NT2/D1 (cell line): ENCODE data around the gene HDHD3.

Experiments
- DNase-seq: peaks from one replicate; pipeline ENCODE4 v3.0.0-alpha.2; 2011; ENCODE audit warnings: low read depth, low spot score
- H3K27me3 ChIP-seq: 2 replicates; pipeline ENCODE4 v1.6.0; 2011; ENCODE audit warnings: mild to moderate bottlenecking; ENCODE audit not compliant: insufficient read length, insufficient read depth
- H3K36me3 ChIP-seq: 2 replicates; pipeline ENCODE4 v1.6.1; 2011; ENCODE audit warnings: mild to moderate bottlenecking, low read length, mixed read lengths; ENCODE audit not compliant: insufficient read depth, insufficient read length
- H3K4me1 ChIP-seq: 2 replicates; pipeline ENCODE4 v1.5.1; 2011; ENCODE audit not compliant: insufficient read depth, insufficient read length
- H3K4me3 ChIP-seq: 2 replicates; pipeline ENCODE4 v1.5.1; 2011; ENCODE audit warnings: low read depth; ENCODE audit not compliant: insufficient read length
- H3K9ac ChIP-seq: 2 replicates; pipeline ENCODE4 v1.6.0; 2011; ENCODE audit warnings: low read depth; ENCODE audit not compliant: insufficient read length
- H3K9me3 ChIP-seq: 2 replicates; pipeline ENCODE4 v1.5.1; 2011; ENCODE audit warnings: mild to moderate bottlenecking, low read length; ENCODE audit not compliant: insufficient read depth
- SUZ12 ChIP-seq: IDR thresholded peaks from 2 replicates; pipeline ENCODE4 v1.6.1; 2011; ENCODE audit not compliant: insufficient read length, insufficient read depth; ENCODE audit errors: extremely low read depth
- YY1 ChIP-seq: IDR thresholded peaks from 2 replicates; pipeline ENCODE4 v1.6.1; 2011; ENCODE audit not compliant: insufficient read length, insufficient read depth
- ZNF274 ChIP-seq: IDR thresholded peaks from 2 replicates; pipeline ENCODE4 v1.6.1; 2011; ENCODE audit warnings: mild to moderate bottlenecking, low read depth, low read length

Gene HDHD3

DNA sequence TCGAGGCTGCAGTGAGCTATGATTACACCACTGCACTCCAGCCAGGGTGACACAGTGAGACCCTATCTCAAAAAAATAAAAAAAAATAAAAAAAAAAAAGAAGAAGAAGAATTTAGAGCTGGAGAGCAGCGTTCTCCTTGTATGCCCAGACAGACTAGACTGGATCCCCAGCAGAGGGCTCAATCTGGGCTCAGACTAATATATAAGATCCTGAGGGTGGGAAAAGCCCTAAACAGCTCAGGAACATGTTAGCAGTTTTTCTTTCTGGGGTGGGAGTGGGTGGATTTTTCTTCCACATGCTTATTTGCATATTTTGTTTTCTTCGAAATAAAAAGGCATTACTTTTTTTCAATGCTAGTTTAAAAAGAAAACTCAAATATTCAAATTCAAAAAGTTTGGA, 28.3 kb downstream of the HDHD3 start:
- H3K9ac ChIP-seq: no peak overlapping the region
- no peaks in the 10 kb centered on the region for H3K9me3 ChIP-seq
- no peaks in the 10 kb centered on the region for H3K36me3 ChIP-seq
- TF ChIP-seq SUZ12 (no peak), YY1 (no peak), ZNF274 (no peak)
- DNase-seq: no peak
- H3K4me3 ChIP-seq: no peak overlapping the region
- H3K27me3 ChIP-seq: peaks cover 44% of the 10 kb centered on the region
- peaks cover 8% of the 10 kb centered on the region for H3K4me1 ChIP-seq

DNA sequence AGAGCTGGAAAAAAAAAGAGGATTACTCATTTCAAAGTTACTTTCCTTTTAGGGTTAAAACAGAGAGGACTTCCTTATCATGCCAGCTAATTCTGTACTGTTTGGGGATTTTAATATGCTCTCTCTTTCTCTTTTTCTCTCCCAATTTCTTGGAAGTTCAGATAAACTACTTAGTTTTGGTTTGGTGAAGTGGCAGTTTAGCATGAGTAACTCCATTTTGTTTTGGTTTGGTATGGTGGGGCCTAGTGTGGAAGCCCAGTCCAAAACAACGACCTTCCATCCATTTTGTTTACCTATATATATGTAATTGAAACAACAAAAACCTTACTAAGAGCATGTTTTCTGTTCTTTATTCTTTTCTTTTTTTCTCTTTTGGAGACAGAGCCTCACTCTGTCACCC, 31.1 kb downstream of the HDHD3 start:
- TF ChIP-seq YY1: no peak
- no peak for TF ChIP-seq ZNF274
- no peak for TF ChIP-seq SUZ12
- H3K4me1 ChIP-seq: peaks cover 5% of the 10 kb centered on the region
- peaks cover 42% of the 10 kb centered on the region for H3K27me3 ChIP-seq
- H3K9me3 ChIP-seq: no peaks in the 10 kb centered on the region
- H3K4me3 ChIP-seq: no peak overlapping the region
- H3K9ac ChIP-seq: no peak overlapping the region
- H3K36me3 ChIP-seq: no peaks in the 10 kb centered on the region
- DNase-seq: no peak

DNA sequence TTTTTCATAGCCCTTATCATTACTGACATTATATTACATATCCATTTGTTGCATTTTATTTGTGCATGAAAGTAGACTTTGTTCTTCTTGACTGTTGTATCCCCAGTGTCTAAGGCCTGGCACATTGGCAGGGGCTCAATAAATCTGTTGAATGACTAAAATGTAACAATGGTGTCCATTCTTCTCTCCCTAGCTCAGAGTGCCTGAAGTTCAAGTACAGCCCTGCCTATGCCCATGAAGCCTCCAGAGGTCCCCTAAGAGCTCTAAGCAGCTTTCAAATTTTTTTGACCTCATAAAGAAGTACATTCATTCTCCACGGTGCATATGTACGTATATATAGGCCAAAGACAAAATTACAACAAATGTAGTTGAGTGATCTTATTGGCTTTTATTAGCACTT, 31.6 kb downstream of the HDHD3 start:
- Histone ChIP-seq H3K4me1 (peaks cover 3% of the 10 kb centered on the region), H3K27me3 (peaks cover 42% of the 10 kb centered on the region), H3K36me3 (no peaks in the 10 kb centered on the region), H3K4me3 (no peak overlapping the region), H3K9me3 (no peaks in the 10 kb centered on the region), H3K9ac (no peak overlapping the region)
- no peak for TF ChIP-seq SUZ12
- no peak for TF ChIP-seq ZNF274
- TF ChIP-seq YY1: no peak
- no peak for DNase-seq

DNA sequence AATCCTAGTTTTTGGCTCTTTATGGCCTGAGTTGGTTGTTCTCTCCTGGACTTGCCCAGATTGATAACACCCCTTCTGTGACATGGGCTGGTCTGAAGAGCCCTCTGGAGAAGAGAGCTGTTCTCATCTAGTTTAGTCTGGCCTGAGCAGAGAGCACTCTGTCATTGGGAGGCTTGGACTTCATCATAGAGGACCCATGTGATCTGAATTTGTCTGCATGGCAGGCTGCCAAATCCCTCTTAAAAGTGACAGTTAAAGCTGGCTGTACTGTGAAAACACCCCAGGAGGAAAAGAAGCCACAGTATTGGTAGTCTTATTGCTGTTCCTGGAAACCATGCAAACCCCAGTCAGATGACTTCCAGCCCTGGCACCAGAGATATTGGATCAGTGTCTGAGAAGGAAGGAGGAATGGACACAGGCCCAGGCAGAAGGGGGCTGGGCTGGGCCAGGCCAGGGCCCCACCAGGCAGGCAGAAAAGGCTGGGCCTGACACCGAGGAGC, 33.0 kb downstream of the HDHD3 start:
- DNase-seq: no peak

DNA sequence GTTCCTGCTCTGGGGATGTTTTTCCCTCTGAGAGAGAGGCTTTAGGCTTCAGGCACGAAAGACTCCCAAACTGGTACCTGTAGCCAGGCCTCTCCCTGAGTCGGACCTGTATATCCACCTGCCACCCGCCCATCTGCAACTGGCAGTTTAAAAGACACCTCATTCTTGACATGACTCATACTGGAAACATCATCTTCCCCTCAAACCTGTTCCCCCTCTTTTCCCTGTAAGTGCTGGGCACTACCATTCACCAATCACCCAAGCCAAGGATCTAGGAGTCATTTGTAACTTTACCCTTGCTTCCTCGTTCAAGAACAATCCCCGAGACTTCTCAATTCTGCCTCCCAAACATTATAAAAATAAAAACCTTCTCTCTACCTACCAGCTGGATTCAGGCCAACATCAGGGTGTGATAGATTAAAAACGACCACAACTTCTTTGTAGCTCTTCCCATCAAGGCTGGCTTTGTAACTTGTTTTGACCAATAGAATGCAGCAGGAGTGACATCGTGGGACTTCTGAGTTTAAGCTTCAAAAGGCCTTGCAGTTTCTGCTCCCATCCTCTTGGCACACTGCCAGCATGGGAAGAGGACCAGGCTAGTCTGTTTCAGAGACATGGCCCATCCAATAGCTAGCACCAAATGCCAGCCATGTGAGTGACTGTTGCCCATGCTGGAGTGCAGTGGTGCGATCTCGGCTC, 34.9 kb downstream of the HDHD3 start:
- Histone ChIP-seq H3K9me3 (no peaks in the 10 kb centered on the region), H3K36me3 (no peaks in the 10 kb centered on the region), H3K4me3 (no peak overlapping the region), H3K4me1 (no peaks in the 10 kb centered on the region), H3K27me3 (peaks cover 16% of the 10 kb centered on the region), H3K9ac (no peak overlapping the region)
- no peak for DNase-seq
- TF ChIP-seq YY1: no peak
- no peak for TF ChIP-seq ZNF274
- no peak for TF ChIP-seq SUZ12

More for the DNA sequence above, 33.0 kb downstream of the HDHD3 start:
- H3K9me3 ChIP-seq: no peaks in the 10 kb centered on the region
- TF ChIP-seq YY1 (no peak), SUZ12 (no peak), ZNF274 (no peak)
- no peaks in the 10 kb centered on the region for H3K4me1 ChIP-seq
- H3K36me3 ChIP-seq: no peaks in the 10 kb centered on the region
- H3K4me3 ChIP-seq: no peak overlapping the region
- no peak overlapping the region for H3K9ac ChIP-seq
- H3K27me3 ChIP-seq: peaks cover 30% of the 10 kb centered on the region

DNA sequence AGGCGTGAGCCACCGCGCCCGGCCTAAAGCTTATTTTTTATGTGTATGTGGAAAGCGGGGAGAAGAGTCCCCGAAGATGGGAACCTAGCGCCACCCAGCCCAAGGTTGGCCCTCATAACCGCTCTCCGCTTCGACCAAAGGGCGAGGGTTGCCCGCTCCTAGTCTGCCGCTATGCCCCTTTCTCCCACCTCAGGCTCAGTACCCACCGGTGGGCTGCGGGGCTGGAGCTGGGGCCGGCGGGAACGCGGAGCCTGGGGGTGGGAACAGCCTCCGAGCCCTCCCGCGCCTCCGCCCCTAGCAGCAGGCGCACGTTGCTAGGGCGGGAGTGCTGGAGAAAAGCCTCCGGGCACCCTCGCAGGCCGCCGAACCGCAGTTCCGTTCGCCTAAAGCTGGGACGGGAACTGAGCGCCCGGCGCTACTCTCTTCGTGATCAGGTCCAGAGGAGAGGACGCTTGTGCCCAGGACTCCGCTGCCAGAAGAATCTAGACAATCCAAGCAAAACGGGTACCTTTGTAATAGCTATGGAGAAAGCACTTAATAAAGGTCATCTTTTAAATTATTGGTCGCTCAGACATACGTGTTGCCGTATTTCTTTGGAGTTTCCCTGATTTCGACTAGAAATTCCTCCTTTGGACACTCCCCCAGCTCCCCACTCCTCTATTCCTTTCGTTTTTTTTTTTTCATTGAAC, 36.6 kb downstream of the HDHD3 start, which contains the start of gene WDR31:
Gene WDR31 (minus strand): TSS at position 265 of the 689 bp plus-strand sequence. CDS start 8,253 bp downstream, outside the sequence.
- no peaks in the 10 kb centered on the region for H3K36me3 ChIP-seq
- H3K9me3 ChIP-seq: no peaks in the 10 kb centered on the region
- H3K4me1 ChIP-seq: no peaks in the 10 kb centered on the region
- peak within 1 kb of the TSS; percentile 92 for H3K9ac ChIP-seq
- TF ChIP-seq SUZ12 (no peak), YY1 (no peak), ZNF274 (no peak)
- peak within 1 kb of the TSS; percentile 86 for H3K4me3 ChIP-seq
- peak; percentile 90 for DNase-seq
- peaks cover 16% of the 10 kb centered on the region for H3K27me3 ChIP-seq

DNA sequence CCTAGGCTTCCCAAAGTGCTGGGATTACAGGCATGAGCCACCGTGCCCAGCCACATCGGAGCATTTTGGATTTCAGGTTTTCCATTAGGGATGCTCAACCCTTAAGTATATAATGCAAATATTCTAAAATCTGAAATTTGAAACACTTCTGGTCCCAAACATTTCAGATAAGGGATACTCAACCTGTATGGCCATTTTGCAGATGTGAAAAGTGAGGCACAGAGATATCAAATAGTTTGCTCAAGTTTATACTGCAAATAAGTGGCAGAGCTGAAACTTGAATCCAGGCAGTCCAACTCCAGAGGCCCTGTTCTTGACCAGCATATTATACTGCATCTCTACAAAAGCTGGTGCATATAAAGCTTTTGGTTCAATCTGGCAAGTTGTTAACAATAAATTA, 39.1 kb downstream of the HDHD3 start:
- H3K4me1 ChIP-seq: no peaks in the 10 kb centered on the region

More for the DNA sequence above, 39.1 kb downstream of the HDHD3 start:
- no peak overlapping the region for H3K4me3 ChIP-seq
- TF ChIP-seq SUZ12: no peak
- TF ChIP-seq ZNF274: no peak
- TF ChIP-seq YY1: no peak
- H3K9ac ChIP-seq: no peak overlapping the region
- H3K27me3 ChIP-seq: peaks cover 16% of the 10 kb centered on the region
- H3K9me3 ChIP-seq: no peaks in the 10 kb centered on the region
- no peaks in the 10 kb centered on the region for H3K36me3 ChIP-seq
- DNase-seq: no peak
